Left ventricle myocardium superior (tissue), 1 donor: ENCODE measurements around the gene CMTM5. TPM values are rescaled to one million over a fixed set of nuclear protein-coding genes. Genes with fewer than 3 reads are reported as not detected.
A peak's percentile ranks its signal among the peaks of the same experiment; 100 is the strongest.
"Not testable (repeated sequence)": the region's sequence is repeated elsewhere in the genome, so short reads cannot be mapped to it uniquely, and the experiment has no call there.

Experiments used
- ATAC-seq: fragments of 200-7000 bp; cut with Tn5 transposase; one replicate; pipeline ENCODE4 v1.9.1; 2020; ENCODE audit warnings: mild to moderate bottlenecking, moderate library complexity
- DNase-seq: peaks from one replicate; pipeline ENCODE4 v3.0.0-alpha.2; 2020
- intact Hi-C: fragments of 100-400 bp; cut with micrococcal nuclease; formaldehyde crosslinking; loops from one replicate; pipeline ENCODE4 v1.11.0; 2022
- total RNA-seq: library from RNA; stranded (reverse); fragmentation: NEBNext Ultra II Directional; extraction: Animal tissue kit (Norgen Biotek cat#: 25700); gene quantifications from one replicate; pipeline ENCODE4 v1.2.1, GENCODE V29; 2021
- donor health status: DM: no; HTN: yes; CAD: no; lungs with severe emphysema.

Gene CMTM5
- total RNA-seq, 1 donor from 2014 or later, result not detected

- DNase-seq, result no peak
- intact Hi-C loops, result no loop called here
- peak; percentile 0 for ATAC-seq
These were observed 11.4 kb downstream of the CMTM5 start for GRCh38 chr14:23387916-23388882.

- intact Hi-C loops, result no loop called here
- DNase-seq (no peak), ATAC-seq (peak; percentile 1)
These were observed 12.2 kb downstream of the CMTM5 start for GRCh38 chr14:23388996-23389395.

DNA sequence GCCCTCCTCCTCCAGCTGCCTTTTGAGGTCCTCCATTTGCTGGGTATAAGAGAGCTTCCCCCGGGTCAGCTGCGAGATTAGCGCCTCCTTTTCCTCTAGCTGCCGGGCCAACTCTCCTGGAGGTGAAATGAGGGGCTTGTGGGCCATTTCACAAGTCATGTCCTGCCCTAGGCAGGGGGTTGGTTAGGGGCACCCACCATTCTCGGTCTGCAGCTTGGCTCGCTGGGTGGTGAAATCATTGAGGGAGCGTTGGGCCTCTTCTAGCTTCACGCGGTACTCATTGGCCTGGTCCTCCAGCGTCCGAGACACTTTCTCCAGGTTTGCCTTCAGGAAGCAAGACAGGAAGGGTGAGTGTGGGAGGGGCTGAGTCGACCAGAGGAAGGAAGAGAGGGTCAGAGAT, 12.6 kb downstream of the CMTM5 start:
- ATAC-seq (no peak), DNase-seq (no peak)
- intact Hi-C loops, result no loop called here

DNA sequence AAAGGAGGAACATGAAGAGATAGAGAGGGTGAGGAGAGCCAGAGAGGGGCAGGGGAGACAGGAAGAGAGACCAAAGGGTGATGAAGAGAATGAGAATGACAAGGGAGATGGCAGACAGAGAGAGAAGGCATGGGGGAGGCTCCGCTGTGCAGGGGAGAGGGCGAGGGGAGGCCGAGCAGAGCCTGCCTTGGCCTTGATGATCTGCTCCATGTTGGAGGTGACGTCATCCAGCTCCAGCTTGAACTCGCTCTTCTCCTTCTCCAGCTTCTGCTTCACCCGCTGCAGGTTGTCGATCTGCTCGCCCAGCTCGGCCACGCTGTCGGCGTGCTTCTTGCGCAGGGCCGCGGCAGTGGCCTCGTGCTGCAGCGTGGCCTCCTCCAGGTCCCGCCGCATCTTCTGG, 13.0 kb downstream of the CMTM5 start:
- peak; percentile 2 for ATAC-seq
- DNase-seq, intact Hi-C loops: not testable (repeated sequence)

DNA sequence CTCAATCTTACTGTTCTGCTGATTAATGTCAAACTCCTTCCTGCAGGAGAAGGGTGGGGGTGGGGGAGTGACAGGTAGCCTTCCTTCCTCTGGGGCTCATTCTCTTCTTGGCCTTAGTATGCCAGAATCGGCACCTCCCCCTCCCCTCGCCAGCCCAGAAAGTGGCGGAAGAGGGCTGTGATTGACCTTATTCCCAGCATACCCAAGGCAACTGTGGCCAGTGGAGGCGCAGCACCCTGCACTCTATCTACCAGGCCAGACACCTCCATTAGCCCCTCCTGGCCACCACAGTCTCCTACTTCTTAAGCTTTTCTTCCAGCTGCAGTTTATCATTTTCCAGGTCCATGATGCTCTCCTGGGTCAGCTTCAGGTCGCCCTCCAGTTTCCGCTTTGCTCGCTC, 15.8 kb downstream of the CMTM5 start:
- ATAC-seq (no peak), DNase-seq (no peak)

DNA sequence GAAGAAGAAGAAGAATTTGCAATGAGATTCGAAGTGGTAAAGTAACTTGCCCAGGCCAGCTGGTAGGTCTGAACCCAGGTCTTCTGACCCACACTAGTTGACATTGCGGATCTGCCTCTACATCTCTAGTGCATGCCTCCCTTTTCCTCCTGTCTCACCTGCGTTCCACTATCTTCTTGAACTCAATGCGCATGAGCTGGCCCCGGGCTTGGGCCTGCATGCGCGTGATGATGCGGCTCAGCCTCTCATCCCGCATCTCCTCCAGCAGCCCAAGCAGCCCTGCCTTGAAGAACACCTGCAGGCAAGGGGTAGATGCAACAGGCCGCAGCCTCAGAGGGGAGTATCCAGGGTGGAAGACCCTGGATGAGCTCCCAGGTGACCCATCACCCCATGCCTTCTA, 19.3 kb downstream of the CMTM5 start:
- ATAC-seq, result no peak
- no peak for DNase-seq
- intact Hi-C loops, result no loop called here

More for the DNA sequence above, 15.8 kb downstream of the CMTM5 start:
- intact Hi-C loops, result no loop called here

GRCh38 chr14:23396781-23397407, 20.0 kb downstream of the CMTM5 start:
- intact Hi-C loops, result no loop called here
- DNase-seq (no peak), ATAC-seq (no peak)

DNA sequence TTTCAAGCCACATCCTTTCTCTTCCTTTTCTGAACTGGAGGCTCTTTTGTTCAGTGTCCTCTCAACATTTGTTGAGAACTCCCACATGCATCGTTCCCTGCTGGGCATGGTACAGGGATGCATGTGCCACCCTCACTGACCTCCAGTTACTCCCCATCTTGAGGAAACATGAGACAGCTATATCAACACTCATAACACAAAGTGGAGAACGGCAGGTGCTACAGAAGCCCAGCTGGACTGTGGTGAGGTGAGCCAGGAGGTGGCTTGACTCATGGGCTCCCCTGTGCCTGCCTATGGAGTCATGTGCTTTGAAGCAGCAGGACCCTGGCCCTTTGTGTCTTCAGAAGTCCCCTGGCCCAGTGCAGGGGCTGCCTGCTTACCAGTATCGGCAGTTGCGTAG, 21.5 kb downstream of the CMTM5 start:
- no peak for ATAC-seq
- no peak for DNase-seq
- intact Hi-C loops, result no loop called here

DNA sequence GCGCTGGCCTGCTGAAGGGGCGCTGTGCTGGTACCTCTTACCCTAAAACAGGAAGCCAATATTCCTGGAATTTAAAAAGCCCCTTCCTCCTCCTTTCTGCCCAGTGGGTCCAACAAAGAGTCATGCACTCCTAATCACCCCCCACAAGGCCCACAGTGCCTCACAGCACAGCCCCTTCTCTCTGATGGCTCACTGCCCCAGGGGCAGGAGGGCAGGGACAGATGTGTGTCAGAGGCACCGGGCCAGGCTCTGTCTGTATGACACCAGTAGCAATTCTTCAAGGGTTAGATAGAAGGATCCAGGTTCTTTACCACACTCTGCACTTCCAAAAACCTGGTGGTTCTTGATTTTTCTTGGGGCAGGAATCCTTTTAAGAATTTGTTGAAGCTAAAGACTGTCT, 22.3 kb downstream of the CMTM5 start:
- DNase-seq (peak; percentile 41), ATAC-seq (peak; percentile 2)
- intact Hi-C loops, result no loop called here

DNA sequence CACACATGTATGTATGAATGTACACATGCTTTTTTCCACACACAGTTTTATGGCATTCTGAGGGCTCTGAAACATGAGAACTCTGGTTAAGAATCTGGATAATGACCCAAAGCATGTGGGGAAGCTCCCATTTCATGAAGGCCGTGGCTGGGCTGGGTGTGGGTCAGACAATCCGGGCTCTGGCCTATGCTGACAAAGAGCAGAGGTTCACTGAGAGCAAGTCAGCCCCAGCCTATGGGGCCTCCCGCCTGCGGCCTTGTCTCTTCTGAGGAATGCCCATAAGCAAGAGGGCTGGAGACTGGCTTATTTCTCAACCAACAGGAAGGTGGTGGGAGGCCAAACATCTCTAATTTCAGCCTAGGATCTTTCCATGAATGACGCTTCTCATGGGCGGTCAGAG, 22.7 kb downstream of the CMTM5 start:
- no peak for ATAC-seq
- intact Hi-C loops, result no loop called here

GRCh38 chr14:23400496-23401149, 23.8 kb downstream of the CMTM5 start:
- intact Hi-C loops, DNase-seq: not testable (repeated sequence)
- ATAC-seq, result peak; percentile 3

More for the DNA sequence above, 22.7 kb downstream of the CMTM5 start:
- DNase-seq, result peak; percentile 32

DNA sequence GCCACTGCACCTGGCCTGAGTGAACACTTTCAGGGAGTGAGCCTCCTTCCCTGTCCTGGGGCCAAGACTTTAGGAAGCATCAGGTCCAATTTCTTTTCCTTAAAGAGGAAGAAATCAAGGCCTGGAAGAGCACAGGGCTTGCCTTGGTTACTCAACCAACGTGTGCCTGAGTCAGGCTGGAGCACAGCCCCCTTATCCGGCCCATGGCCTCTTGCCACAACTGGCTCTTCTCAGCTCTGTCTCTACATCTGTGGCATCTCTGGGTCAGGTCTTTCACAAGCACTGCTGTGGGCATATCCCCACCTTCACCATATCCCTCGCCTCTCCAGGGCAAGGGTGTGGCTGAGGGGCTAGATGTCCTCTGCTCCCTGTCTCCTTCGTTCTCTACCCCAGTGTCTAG, 24.4 kb downstream of the CMTM5 start:
- peak; percentile 0 for ATAC-seq
- intact Hi-C loops, result no loop called here
- no peak for DNase-seq

DNA sequence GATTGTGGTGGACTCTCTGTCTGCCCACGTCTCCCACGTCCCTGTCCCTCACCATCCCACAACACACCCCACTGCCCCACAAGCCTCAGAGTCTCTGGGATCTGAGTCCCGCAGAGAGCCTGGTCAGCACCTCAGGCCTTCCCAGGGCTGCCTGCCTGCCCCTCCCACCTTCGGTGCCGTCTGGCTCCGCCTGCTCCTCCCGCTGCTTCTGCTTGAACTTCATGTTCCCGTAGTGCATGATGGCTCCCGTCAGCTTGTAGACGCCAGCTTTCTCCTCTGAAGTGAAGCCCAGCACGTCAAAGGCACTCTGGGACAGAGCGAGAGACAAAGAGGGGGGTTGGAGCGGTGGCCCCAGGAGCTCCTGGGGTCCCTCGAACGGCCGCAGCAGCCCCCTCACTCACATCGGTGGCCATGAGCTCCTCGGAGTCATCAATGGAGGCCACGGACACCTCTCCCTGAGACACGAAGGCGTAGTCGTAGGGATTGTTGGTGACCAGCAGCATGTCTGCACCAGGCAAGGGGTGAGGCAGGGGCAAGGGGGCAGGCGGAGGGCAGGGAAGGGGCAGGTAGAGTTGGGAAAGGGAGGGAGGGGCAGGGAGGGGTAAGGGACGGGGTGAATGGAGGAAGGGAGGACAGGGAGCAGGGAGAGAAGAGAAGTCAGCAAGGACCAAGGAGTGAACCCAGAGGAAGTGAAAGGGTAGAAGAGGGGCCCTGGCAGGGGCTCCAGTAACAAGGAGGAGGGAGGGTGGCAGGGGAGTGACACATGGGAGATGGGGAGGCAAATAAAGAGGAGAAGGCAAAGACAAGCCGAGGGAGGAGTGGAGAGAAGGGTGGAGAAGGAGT, 25.7 kb downstream of the CMTM5 start:
- intact Hi-C loops, result no loop called here
- peak; percentile 0 for ATAC-seq
- DNase-seq, result no peak

GRCh38 chr14:23403139-23403438, 26.2 kb downstream of the CMTM5 start:
- ATAC-seq, result no peak
- DNase-seq, result no peak
- intact Hi-C loops, result no loop called here

- ATAC-seq (no peak), DNase-seq (no peak)
- intact Hi-C loops, result no loop called here
These were observed 27.1 kb downstream of the CMTM5 start for GRCh38 chr14:23403908-23404307.

GRCh38 chr14:23404331-23404900, 27.6 kb downstream of the CMTM5 start:
- intact Hi-C loops, result no loop called here
- DNase-seq (no peak), ATAC-seq (no peak)

DNA sequence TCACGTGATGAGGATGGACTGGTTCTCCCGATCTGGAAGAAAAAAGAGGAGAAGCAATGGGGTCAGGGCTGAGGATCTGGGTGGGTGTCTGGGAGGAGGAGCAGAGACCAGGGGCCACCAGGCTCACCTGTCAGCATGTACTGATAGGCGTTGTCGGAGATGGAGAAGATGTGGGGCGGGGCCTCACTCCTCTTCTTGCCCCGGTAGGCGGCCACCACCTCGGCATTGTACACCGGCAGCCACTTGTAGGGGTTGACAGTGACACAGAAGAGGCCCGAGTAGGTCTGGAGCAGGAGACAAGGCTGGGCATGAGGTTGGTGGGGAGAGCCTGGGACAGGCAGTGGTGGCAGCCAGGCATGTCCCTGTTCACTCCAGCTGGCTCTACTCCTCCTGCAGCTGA, 28.2 kb downstream of the CMTM5 start:
- ATAC-seq (peak; percentile 0), DNase-seq (no peak)
- intact Hi-C loops, result no loop called here

DNA sequence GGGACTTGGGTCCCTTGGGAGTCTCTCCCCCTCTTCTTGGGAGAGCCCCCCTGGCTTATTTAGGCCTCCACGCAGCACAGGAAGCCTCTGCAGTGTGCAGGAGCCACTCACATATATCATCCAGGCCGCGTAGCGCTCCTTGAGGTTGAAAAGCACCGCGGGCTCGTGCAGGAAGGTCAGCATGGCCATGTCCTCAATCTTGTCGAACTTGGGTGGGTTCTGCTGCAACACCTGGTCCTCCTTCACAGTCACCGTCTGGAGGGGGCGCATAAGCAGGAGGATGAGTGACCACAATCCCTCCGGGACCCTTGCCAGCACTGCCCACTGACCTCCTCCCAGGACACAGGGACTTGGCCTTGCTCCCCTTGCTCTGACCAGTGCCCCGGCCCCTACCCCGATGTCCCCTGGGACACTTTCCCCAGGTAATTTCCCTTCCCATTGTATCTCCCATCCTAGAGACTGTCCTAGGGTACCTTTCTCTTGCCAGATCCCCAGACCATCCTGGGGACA, 28.7 kb downstream of the CMTM5 start:
- ATAC-seq, result no peak
- DNase-seq, result no peak
- intact Hi-C loops, result no loop called here

DNA sequence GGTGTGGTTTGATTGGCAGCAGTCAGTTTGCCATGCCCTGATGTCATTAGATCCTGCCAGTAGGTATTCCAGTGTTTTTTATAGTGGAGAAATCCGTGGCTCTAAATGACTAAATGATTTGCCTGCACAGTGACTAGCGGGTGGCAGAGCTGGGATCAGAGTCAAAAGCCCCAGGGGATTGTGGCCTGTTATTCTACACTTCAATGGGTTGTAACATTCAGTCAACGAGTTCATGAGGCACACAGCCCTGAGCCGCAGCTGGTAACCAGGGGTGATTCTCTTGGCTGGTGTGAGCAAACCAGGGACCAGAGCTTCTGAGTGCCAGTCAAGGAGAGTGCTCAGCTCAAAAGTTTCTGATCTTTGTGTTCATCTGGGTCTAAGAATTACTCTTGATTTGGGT, 29.4 kb downstream of the CMTM5 start:
- ATAC-seq (no peak), DNase-seq (no peak)
- intact Hi-C loops, result no loop called here
